OCI-LY1 (cell line): ENCODE data around the gene NFATC2IP.

Experiments used
- CTCF ChIP-seq: fragments of 200-600 bp; sonication (generic), shearing (Covaris generic); IDR thresholded peaks from 2 replicates; pipeline ENCODE4 v1.5.1; 2017; ENCODE audit warnings: mild to moderate bottlenecking, antibody characterized with exemption, low read length, moderate library complexity, mixed read lengths
- EZH2 ChIP-seq: fragments of 200-600 bp; sonication (generic), shearing (Covaris generic); IDR thresholded peaks from 2 replicates; pipeline ENCODE4 v1.8.0; 2017; ENCODE audit warnings: borderline replicate concordance, mixed run types, mild to moderate bottlenecking, antibody characterized with exemption, low read length, moderate library complexity, mixed read lengths

GRCh38 chr16:28935346-28935745 is 15.4 kb upstream of the NFATC2IP start:
- TF ChIP-seq CTCF (no peak), EZH2 (no peak)
